Measurements from ENCODE around the gene TENT5C. TPM values are rescaled to one million over a fixed set of nuclear protein-coding genes. Genes with fewer than 3 reads are reported as not detected.
A peak's percentile ranks its signal among the peaks of the same experiment; 100 is the strongest.

The TENT5C gene
- total and polyA plus RNA-seq, 7 donors, result 1.5 to 31.4 (median 9.7) TPM

GRCh38 chr1:117611121-117611601, 5.3 kb downstream of the TENT5C start:
- H3K4me1 ChIP-seq, result peaks cover 56% of the 10 kb centered on the region
- H3K27ac ChIP-seq, result peak overlapping the region; percentile 71
- TF ChIP-seq CTCF (IDR thresholded peaks at IDR 0.05), result no peak
- no peak for DNase-seq
- 75 to 88% (median 75%) methylated on average over 5 of the region's 5 CpGs for WGBS, 3 donors
- H3K4me3 ChIP-seq, result no peak overlapping the region
- no peak for ATAC-seq
- H3K27me3 ChIP-seq (ENCODE audit: insufficient read depth in 3 of 3, low read length in 2 of 3), result no peaks in the 10 kb centered on the region
- no peaks in the 10 kb centered on the region for H3K9me3 ChIP-seq
- no peaks in the 10 kb centered on the region for H3K36me3 ChIP-seq (ENCODE audit: insufficient read depth in 1 of 2, low read depth in 1 of 2)
- intact Hi-C loops (cut with DNase I), result no loop called here

GRCh38 chr1:117611894-117612483, 6.1 kb downstream of the TENT5C start:
- Histone ChIP-seq H3K27ac (peak overlapping the region; percentile 71), H3K4me3 (no peak overlapping the region), H3K27me3 (ENCODE audit: insufficient read depth in 3 of 3, low read length in 2 of 3) (no peaks in the 10 kb centered on the region), H3K9me3 (no peaks in the 10 kb centered on the region), H3K4me1 (peaks cover 56% of the 10 kb centered on the region), H3K36me3 (ENCODE audit: insufficient read depth in 1 of 2, low read depth in 1 of 2) (no peaks in the 10 kb centered on the region)
- ATAC-seq, result peak in 2 of 4 donors; percentile 34 to 55
- intact Hi-C loops (cut with DNase I), result no loop called here
- no peak for DNase-seq
- WGBS, 3 donors, result 51 to 72% (median 53%) methylated on average over 3 of the region's 3 CpGs
- TF ChIP-seq CTCF (IDR thresholded peaks at IDR 0.05), result no peak

- Histone ChIP-seq H3K9me3 (no peaks in the 10 kb centered on the region), H3K36me3 (ENCODE audit: insufficient read depth in 1 of 2, low read depth in 1 of 2) (no peaks in the 10 kb centered on the region), H3K27me3 (ENCODE audit: insufficient read depth in 3 of 3, low read length in 2 of 3) (no peaks in the 10 kb centered on the region), H3K4me3 (peak overlapping the region; percentile 28), H3K4me1 (peaks cover 56% of the 10 kb centered on the region), H3K27ac (peak overlapping the region; percentile 71)
- intact Hi-C loops (cut with DNase I), result no loop called here
- TF ChIP-seq CTCF (IDR thresholded peaks at IDR 0.05), result no peak
- ATAC-seq, result peak; percentile 24 to 64 (median 56)
- 33 to 69% (median 63%) methylated on average over 7 of the region's 7 CpGs for WGBS, 3 donors
- DNase-seq, result no peak
These were observed 6.8 kb downstream of the TENT5C start for GRCh38 chr1:117612517-117613248.

GRCh38 chr1:117613249-117613968, 7.6 kb downstream of the TENT5C start:
- no peak for DNase-seq
- intact Hi-C loops (cut with DNase I), result no loop called here
- TF ChIP-seq CTCF (IDR thresholded peaks at IDR 0.05), result no peak
- no peaks in the 10 kb centered on the region for H3K27me3 ChIP-seq (ENCODE audit: insufficient read depth in 3 of 3, low read length in 2 of 3)
- 61 to 79% (median 65%) methylated on average over 8 of the region's 8 CpGs for WGBS, 3 donors
- H3K36me3 ChIP-seq (ENCODE audit: insufficient read depth in 1 of 2, low read depth in 1 of 2), result no peaks in the 10 kb centered on the region
- H3K4me3 ChIP-seq, result peak overlapping the region; percentile 28
- peak overlapping the region; percentile 71 for H3K27ac ChIP-seq
- no peaks in the 10 kb centered on the region for H3K9me3 ChIP-seq
- no peak for ATAC-seq
- peaks cover 63% of the 10 kb centered on the region for H3K4me1 ChIP-seq
